NCI-H82 (cell line): Measurements from ENCODE around the gene ZC3H10.
"Not testable (repeated sequence)": the region's sequence is repeated elsewhere in the genome, so short reads cannot be mapped to it uniquely, and the experiment has no call there.

Experiments
- DNase-seq: peaks from one replicate; lab custom pipeline; 2025; lab: John Stamatoyannopoulos, UW

The ZC3H10 gene, protein sequence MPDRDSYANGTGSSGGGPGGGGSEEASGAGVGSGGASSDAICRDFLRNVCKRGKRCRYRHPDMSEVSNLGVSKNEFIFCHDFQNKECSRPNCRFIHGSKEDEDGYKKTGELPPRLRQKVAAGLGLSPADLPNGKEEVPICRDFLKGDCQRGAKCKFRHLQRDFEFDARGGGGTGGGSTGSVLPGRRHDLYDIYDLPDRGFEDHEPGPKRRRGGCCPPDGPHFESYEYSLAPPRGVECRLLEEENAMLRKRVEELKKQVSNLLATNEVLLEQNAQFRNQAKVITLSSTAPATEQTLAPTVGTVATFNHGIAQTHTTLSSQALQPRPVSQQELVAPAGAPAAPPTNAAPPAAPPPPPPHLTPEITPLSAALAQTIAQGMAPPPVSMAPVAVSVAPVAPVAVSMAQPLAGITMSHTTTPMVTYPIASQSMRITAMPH

DNA sequence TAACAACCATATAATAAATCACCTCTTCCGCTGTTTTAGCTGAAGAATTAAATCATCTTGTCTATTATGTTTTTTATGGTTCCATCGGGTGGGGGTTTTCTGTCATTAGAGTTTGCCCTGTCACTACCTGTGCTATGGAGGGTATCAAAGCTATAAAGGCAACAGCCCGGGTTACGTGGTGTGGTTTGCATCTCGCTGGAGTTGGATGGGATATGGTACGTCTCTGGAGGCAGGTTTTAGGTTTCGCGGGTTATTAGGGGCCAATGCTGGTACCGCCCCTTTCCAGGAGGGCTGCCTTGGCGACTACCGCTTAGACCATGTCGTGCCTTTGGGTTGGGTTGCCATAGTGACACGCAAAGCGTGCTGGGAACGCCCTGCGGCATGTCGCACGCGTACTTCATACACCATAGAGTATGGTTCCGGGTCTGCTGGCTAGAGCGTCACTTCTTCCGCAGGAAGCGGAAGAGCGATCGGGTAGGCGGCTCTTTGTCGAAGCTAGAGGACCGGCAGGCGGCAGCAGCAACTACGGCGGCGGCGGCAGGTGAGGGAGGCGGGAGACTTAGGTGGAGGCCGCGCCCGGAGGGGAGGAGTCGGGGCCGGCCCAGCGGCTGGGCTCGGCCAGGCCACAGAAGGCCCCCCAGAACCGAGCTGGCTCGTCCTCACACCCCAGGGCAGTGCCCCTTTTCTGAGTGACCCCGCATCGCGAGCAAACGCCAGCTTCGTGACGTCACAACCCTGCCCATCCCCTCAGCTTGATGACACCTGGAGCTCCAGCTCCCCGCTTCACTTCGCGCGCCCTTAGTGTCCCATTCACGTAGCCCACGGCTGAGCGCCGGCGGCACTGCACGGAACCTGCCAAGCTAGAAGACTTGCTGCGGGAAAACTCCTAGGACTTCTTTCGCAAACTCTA lies at the start of gene ZC3H10:
TSS of gene ZC3H10 (plus strand) at position 489 of the 910 bp plus-strand sequence. CDS start 2,297 bp downstream, outside the sequence.
- DNase-seq = peak; percentile 100

DNA sequence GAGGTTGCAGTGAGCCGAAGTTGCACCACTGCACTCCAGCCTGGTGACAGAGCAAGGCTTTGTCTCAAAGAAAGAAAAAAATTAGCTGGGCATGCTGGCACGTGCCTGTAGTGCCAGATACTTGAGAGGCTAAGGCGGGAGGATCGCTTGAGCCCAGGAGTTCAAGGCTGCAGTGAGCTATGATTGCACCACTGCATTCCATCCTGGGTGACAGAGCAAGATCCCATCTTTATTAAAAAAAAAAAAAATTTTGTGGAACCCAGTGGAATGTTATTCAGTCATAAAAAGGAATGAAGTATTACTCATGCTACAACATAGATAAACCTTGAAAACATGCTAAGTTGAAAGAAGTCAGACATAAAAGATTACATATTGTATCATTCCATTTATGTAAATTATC lies 46.4 kb upstream of the ZC3H10 start:
- DNase-seq = no peak

DNA sequence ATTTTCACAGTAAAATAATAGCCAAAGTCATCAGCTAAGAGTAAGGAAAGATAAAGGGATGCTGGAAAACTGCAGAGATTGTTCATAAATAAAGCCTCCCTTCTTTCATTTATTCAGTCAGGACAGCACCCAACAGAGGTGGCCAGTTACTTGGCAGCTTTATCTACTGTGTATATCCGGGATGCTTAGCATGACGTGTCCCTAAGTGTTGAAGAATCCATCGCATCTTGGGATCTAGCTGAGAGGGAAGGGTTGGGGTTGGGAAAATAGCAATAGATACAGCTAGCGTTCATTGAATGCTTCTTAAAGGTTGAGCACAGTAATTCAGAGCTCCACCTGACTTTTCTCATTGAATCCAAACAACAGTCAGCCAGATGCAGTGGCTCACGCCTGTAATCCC lies 43.7 kb upstream of the ZC3H10 start:
- no peak for DNase-seq

DNA sequence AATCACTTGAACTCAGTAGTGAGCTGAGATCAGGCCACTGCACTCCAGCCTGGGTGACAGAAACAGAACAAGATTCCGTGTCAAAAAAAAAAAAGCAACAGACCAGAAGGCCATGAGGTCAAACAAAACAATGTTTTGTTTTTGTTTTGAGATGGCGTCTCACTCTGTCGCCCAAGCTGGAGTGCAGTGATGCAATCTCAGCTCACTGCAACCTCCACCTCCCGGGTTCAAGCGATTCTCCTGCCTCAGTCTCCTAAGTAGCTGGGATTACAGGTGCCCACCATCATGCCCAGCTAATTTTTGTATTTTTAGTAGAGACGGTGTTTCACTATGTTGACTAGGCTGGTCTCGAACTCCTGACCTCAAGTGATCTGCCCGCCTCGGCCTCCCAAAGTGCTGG lies 40.1 kb upstream of the ZC3H10 start:
- not testable (repeated sequence) for DNase-seq

DNA sequence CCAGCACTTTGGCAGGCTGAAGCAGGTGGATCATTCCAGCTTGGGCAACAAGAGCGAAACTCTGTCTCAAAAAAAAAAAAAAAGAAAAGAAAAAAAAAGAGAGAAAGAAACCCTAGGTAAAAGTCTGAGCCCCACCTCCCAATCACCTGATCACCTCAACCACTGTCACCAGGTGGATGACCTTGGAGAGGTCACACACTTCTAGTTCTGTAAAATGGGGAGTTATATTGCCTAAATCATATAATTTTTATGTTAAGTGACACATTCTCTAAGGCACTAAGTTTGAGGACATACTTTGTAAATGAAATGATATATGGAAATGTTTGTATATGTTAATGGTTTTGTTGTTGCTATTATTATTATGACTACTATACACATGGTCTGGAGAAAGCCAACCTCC lies 39.6 kb upstream of the ZC3H10 start:
- DNase-seq = no peak

DNA sequence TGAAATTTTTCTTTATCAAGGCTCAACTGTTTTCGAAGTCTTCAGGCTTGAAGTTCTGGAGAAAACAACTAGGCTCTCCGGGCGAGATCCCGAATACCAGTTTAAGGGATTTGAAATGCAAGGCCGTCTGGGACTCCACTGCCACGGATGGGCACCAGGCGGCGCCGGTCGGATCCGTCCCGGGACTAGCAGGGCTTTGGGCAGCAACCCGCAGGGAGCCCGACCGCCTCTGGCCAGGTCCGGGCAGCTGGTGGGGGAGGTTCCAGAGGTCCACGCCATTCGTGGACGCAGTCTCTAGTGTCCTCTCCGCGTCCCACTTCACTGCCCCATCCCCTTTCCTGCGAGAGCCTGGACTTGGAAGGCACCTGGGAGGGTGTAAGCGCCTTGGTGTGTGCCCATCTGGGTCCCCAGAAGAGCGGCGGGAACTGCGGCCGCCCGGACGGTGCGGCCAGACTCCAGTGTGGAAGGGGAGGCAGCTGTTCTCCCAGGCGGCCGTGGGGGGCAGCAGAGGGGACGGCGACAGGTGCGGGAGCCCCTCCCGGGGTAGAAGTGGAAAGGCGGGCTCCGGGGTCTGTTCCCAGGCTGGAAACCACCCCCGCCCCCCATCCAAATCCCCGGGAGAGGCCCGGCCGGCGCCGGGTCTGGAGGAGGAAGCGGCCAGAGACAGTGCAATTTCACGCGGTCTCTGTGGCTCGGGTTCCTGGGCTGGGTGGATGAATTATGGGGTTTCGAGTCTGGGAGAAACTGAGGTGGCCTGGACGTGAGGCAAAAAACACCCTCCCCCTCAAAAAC lies 38.9 kb upstream of the ZC3H10 start:
- DNase-seq = peak; percentile 91

DNA sequence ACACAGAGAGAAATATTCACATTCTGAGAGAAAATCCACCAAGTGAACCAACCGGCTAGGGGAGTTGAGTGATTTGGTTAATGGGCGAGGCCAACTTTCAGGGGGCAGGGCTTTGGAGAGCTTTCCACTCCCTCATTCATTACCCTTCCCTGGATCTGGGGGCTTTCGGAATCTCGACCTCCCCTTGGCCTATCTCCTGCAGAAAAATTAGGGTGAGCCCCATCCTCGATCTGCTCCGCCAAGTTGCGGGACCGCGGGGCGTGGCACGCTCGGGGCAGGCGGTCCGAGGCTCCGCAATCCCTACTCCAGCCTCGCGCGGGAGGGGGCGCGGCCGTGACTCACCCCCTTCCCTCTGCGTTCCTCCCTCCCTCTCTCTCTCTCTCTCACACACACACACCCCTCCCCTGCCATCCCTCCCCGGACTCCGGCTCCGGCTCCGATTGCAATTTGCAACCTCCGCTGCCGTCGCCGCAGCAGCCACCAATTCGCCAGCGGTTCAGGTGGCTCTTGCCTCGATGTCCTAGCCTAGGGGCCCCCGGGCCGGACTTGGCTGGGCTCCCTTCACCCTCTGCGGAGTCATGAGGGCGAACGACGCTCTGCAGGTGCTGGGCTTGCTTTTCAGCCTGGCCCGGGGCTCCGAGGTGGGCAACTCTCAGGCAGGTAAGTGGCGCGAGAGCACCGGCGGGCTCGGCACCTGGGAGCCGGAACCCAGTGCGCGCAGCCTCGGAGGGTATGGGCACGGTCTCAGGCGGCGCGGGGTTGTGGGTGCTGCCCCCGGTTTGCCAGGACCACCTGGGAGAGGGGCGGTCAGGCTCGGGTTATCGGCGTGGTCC lies 38.1 kb upstream of the ZC3H10 start, which contains the start of gene ERBB3:
TSS of gene ERBB3 (plus strand) at position 443 of the 833 bp plus-strand sequence. CDS start at position 579, 136 bp downstream.
- DNase-seq = peak; percentile 79

DNA sequence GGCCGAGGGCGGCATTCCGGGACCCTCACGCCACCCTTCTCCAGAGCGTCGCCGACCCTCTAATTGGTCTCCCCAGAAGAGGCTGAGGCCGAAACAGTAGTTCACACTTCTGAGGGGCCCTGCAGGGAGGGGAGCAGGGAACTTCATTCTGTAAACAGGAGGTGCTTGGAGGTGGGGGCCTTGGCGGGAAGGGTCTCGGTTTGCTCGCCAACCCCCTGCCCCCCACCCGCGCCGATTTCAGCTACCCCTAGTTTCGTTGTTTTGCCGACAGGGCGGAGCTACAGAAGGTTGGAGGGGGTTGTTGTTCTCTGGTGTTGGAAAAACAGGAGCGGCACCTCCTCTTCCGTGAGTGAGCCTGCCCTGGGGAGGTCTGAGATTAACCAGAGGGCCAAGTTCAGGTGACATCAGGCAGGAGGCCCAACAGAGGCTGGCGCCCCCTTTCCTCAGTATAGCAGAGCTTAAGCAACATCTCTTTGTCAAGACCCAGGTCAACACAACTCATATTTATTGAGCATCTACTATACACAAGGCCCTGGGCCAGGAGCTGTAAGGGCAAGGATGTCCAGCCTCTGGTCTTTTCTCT lies 37.4 kb upstream of the ZC3H10 start:
- no peak for DNase-seq

DNA sequence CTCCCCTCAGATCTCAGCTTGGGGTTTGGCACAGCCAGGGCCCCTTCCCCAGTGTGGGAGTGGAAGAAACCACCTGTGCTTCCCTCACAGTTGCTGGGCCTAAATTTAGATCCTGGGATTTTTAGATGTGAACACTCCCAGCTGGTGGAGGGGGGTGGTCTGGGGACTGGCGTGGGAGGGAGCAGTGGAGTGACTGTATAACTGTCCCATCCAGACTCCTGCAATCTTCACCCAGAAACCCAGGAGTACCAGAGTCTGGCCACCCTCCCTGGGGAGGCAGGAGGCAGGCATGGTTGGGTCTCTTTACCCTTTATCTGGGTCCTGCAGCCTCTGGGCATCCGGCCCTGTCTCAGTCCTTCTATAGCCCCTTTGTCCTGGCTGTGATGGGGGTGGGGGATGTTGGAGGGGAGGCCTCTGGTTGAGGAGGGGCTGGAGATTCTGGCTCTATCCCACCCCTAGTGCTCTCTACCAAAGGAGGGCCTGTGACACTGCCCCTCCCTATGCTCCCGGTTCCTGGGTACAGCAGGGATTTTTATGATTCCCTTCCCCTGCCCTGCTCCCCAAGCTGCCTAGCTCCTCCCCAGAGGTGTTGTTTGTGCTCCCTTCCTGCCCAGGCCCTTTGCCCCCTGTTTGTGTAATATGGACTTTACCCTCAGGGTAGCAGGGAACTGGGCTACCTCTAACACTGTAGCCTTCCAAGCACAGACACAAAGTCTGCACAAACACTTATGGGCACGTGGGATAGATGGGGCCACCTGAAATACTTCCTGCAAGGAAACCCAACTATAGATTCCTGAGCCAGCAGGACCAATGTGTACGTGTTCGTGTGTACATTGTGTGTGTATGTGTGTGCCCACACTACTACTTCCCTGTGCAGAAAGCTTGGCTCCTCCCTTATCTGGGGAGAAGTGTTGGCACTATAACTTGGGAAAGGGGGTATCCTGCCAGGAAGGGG lies 36.4 kb upstream of the ZC3H10 start:
- no peak for DNase-seq

DNA sequence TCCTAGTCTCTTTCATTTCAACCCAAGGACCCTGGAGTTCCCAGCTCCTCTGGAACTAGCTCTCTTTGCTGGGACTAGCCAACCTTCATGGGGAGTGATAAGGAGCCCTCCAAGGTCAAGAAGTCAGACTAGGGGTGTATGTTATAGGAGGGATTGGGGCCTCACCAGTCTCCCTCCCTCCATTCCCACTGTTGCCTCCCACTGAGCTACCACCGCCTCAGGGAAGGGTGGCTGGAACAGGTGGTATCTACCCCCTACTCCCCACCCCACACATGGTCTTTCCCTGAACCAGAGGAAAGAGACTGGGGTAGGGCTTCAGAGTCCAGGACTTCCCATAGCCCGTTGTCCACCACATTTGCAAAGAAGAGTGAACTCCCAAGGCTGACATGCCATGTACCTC lies 35.7 kb upstream of the ZC3H10 start:
- no peak for DNase-seq

DNA sequence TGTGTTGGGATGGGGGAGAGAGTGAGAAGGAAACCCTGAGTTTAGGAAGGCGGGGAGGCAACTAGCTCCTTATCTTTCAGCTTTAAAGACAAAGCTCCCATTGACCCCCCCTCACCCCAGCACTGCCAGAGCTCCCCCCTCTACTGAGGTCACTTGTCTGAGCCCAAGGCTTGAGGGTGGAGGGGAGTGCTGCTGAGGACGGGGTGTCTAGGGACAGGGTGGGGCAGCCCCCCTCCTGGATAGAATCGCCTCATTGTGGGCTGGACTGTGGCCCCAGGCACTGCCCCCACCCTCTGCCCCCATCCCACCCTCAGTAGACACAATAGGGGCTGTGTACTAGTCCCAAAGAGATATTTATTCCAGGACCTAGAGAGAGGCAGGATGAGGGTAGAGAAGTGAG lies 35.1 kb upstream of the ZC3H10 start:
- DNase-seq = no peak

DNA sequence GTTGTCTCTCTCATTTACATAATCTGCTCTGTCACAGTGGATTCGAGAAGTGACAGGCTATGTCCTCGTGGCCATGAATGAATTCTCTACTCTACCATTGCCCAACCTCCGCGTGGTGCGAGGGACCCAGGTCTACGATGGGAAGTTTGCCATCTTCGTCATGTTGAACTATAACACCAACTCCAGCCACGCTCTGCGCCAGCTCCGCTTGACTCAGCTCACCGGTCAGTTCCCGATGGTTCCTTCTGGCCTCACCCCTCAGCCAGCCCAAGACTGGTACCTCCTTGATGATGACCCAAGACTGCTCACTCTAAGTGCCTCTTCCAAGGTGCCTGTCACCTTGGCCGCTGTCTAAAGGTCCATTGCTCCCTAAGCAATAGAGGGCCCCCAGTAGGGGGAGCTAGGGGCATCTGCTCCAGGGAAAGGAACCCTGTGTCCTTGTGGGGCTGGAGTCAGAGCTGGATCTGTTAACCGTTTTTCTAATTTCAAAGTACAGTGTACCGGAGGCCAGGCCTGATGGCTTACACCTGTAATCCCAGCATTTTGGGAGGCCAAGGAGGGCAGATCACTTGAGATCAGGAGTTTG lies 33.0 kb upstream of the ZC3H10 start:
- peak; percentile 80 for DNase-seq

DNA sequence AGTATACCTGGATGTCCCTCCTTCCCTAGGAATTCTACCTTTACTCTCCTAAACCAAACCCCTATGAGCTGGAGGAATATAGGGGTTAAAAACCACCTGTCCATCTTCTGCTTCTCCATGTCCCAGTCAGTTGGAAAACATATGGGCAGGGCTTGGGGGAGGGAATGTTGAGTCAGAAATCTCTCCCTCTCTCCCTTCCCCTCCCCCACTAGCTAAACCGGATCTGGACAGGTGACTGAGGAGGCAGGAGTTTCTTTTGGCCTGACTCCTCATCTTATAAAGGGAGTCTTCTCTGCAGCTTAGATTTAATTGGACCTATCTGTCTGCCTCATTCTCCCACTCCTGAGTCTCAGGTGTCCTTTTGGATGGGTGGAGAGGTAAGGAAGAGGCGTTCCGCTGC lies 32.0 kb upstream of the ZC3H10 start:
- peak; percentile 44 for DNase-seq

DNA sequence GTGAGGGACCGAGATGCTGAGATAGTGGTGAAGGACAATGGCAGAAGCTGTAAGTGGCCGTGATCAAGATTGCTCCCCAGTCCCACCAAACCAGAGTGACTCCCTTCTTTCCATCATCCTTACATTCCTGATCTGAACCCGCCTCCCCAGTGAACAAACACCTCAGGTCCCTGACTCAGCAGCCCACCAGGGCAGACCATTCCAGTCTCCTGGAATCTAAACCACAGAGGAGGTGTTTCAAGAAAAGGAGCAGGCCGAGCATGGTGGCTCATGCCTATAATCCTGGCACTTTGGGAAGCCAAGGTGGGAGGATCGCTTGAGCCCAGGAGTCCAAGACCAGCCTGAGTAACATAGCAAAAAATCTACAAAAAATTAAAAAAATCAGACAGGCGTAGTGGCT lies 31.5 kb upstream of the ZC3H10 start:
- no peak for DNase-seq

DNA sequence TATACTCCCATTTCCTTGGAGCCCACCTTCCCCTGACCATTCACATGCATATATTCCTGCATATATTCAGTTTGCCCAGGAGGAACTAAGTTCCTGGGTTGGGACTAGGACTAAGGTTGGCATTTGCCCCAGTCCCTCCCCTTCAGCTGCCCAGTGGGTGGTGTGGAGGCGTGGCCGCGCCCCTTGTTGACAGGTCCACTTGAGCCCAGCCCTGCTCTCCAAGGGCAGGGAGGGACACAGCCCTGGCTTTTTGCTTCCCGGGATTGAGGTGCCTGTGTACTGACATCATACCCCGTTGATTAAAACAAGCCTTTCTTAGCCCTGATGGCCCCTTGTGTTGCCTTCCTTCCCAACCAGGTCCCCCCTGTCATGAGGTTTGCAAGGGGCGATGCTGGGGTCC lies 30.8 kb upstream of the ZC3H10 start:
- no peak for DNase-seq

DNA sequence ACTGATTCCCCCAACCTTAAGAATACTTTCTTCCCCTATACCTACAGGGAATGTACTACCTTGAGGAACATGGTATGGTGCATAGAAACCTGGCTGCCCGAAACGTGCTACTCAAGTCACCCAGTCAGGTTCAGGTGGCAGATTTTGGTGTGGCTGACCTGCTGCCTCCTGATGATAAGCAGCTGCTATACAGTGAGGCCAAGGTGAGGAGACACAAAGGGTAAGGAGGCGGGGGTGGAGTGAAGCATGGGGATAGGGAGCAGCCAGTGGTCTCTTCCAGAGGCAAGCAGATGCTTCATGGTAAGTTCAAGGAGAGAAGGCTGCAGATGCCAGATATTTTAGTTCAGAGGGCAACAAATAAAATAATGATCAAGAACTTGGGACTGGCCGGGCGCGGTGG lies 20.3 kb upstream of the ZC3H10 start:
- DNase-seq = no peak

DNA sequence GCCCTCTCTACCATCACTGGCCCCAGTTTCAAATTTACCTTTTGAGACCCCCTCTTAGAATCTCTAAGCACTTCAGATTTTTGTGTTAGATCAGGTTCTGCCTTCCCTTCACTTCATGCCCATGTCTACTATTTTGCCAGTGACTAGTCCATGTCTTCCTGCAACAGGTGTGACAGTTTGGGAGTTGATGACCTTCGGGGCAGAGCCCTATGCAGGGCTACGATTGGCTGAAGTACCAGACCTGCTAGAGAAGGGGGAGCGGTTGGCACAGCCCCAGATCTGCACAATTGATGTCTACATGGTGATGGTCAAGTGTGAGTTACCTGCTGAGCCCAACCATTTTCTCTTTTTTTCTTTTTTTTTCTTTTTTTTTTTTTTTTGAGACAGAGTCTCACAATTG lies 19.5 kb upstream of the ZC3H10 start:
- no peak for DNase-seq

DNA sequence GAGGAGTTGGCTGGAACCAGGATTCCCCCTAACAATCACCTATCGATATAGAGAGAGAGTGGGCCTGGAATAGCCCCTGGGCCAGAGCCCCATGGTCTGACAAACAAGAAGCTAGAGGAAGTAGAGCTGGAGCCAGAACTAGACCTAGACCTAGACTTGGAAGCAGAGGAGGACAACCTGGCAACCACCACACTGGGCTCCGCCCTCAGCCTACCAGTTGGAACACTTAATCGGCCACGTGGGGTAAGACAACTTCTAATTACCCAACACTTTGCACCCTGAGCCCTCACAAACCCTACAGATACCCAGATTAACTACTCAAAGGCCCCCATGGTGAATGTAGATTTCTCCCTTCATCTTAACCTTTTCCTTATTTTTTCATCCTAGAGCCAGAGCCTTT lies 18.3 kb upstream of the ZC3H10 start:
- no peak for DNase-seq

DNA sequence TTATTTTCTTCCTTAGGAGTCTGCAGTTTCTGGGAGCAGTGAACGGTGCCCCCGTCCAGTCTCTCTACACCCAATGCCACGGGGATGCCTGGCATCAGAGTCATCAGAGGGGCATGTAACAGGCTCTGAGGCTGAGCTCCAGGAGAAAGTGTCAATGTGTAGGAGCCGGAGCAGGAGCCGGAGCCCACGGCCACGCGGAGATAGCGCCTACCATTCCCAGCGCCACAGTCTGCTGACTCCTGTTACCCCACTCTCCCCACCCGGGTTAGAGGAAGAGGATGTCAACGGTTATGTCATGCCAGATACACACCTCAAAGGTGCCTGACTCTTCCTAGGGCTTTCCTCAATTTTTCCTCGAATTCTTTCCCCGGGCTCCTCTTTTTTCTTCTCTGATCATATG lies 17.0 kb upstream of the ZC3H10 start:
- DNase-seq = no peak
